Mucosa of descending colon (tissue), 3 donors: ENCODE data around the gene PIWIL1. TPM values are rescaled to one million over a fixed set of nuclear protein-coding genes. Genes with fewer than 3 reads are reported as not detected.

Experiments used
- ATAC-seq: fragments of 200-7000 bp; cut with Tn5 transposase; one replicate; pipeline ENCODE4 v1.9.1; 2020; ENCODE audit warnings: mild to moderate bottlenecking, moderate library complexity
- DNase-seq, 3 donors: peaks; one replicate each; pipeline ENCODE4 v3.0.0-alpha.2; 2020
- H3K36me3 ChIP-seq: fragments of 200-600 bp; one replicate; pipeline ENCODE4 v1.8.0; 2021; ENCODE audit warnings: low read depth, mild to moderate bottlenecking
- H3K4me1 ChIP-seq: fragments of 200-600 bp; one replicate; pipeline ENCODE4 v1.8.0; 2021; ENCODE audit warnings: low read depth, mild to moderate bottlenecking
- H3K4me3 ChIP-seq: fragments of 200-600 bp; one replicate; pipeline ENCODE4 v1.8.0; 2021; ENCODE audit warnings: mild to moderate bottlenecking
- H3K9me3 ChIP-seq: fragments of 200-600 bp; one replicate; pipeline ENCODE4 v1.8.0; 2021; ENCODE audit warnings: mild to moderate bottlenecking
- intact Hi-C, 2 donors: fragments of 100-400 bp; cut with DNase I in 1 of 2; cut with micrococcal nuclease in 1 of 2; formaldehyde crosslinking; loops; one replicate each; pipeline versions ENCODE4 v1.11.0 to v1.11.1; 2022; cut with DNase I, micrococcal nuclease
- total RNA-seq, 3 donors: library from RNA; stranded (reverse); fragmentation: NEBNext Ultra II Directional in 2 of 3; extraction: Animal tissue kit (Norgen Biotek cat#: 25700) in 2 of 3; gene quantifications; one replicate each; pipeline versions ENCODE4 v1.2.1 to v1.2.4, GENCODE V29; 2021 to 2023
- TF ChIP-seq, protein P1 (sequence below): fragments of 200-600 bp; IDR thresholded peaks from one replicate; pipeline ENCODE4 v1.8.0; 2022; ENCODE audit warnings: antibody characterized with exemption, mild to moderate bottlenecking
- donor health status: DM: no; HTN: no; CAD: no; lungs with moderate emphysema.
- donor health status: DM: no; HTN: no; CAD: no.
- donor health status: DM: no; HTN: yes; CAD: no.

Gene PIWIL1
- total RNA-seq, 3 donors from 2014 or later, result 0.23 TPM; not detected in 2

DNA sequence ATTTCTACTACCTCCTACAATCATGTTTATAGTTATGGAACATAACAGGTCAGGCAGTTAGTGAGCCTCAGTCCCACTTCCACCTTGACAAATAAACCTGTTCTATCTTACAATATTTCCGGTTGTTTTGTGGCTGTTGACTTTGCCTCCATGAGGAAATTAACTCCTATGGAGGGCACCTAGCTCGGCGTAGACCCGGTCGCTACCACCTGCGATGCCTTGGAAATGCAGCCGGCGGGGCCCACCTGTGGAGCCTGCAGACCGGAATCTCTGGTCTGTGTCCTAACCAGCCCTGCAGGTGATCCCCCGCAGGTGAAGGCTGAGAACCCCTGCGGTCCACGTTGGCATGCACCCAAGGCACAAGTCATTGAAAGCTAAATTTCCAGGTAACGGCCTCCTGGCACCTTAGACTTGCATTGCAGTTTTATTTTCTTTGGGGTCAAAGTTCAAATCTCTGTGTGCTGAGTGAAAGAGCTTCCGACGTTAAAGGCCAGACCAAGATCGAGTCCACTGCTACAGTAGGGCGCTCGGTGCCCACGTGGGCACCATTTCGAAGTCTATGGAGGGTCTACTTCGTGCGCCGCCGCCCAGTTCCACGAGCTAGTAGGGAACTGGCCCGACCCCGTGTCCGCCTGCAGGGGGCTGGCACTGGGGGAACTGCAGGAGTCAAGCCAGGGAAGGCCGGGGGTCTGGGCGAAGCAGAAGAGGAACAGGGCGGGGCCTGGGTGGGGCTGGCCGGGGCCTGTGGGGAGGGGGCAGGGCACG lies 782 bp upstream of the PIWIL1 start:
- Histone ChIP-seq H3K36me3 (no peaks in the 10 kb centered on the region), H3K9me3 (no peaks in the 10 kb centered on the region), H3K4me1 (peaks cover 3% of the 10 kb centered on the region), H3K4me3 (no peak overlapping the region)
- ATAC-seq (peak; percentile 62), DNase-seq (peak in 2 of 3 donors; percentile 29 to 43)
- intact Hi-C loops, result loop anchor here in 1 of 2 donors (5.0 kb wide), 1 partner anchor 295 kb away; no protein-coding TSS in a partner anchor
- TF ChIP-seq, protein P1, sequence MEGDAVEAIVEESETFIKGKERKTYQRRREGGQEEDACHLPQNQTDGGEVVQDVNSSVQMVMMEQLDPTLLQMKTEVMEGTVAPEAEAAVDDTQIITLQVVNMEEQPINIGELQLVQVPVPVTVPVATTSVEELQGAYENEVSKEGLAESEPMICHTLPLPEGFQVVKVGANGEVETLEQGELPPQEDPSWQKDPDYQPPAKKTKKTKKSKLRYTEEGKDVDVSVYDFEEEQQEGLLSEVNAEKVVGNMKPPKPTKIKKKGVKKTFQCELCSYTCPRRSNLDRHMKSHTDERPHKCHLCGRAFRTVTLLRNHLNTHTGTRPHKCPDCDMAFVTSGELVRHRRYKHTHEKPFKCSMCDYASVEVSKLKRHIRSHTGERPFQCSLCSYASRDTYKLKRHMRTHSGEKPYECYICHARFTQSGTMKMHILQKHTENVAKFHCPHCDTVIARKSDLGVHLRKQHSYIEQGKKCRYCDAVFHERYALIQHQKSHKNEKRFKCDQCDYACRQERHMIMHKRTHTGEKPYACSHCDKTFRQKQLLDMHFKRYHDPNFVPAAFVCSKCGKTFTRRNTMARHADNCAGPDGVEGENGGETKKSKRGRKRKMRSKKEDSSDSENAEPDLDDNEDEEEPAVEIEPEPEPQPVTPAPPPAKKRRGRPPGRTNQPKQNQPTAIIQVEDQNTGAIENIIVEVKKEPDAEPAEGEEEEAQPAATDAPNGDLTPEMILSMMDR, result no peak

DNA sequence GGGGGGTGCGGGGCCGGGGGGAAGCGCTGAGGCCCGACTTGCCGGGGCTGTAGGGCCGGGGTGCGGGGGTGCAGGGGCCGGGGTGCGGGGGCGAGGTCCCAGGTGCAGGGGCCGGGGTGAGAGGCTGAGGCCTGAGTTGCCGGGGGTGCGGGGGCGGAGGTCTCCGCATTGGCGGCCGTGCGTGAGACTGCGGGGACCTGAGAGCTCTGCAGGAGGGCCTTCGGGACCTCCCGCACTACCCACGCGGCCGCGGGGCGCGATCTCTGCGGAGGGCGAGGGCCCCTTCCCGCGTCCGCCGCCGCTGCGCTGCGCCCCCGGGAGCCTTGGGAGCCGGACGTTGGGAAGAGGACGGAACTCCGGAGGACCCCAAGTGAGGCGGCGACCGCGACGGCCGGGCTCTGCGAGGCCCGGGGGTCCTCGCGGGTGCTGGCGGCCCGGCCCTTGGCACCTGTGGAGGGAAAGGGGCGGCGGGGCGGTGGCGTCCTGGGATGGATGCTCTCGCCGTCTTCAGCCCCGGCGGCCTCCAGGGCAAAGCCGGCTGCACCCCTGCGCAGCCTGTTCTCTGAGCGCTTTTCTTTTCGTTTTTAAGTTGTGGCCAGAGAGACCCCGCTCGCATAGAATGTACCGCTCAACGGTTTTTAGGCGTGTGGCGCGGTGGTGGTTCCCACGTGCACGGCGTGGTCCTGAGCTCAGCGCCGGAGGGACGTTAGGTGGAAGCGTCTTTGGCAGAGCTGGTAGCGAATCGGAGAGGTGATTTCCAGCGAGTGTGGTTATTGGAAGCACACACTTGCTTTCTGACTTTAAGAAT lies 1.3 kb downstream of the PIWIL1 start:
- ATAC-seq (no peak), DNase-seq (no peak)
- no peaks in the 10 kb centered on the region for H3K9me3 ChIP-seq
- no peak overlapping the region for H3K4me3 ChIP-seq
- intact Hi-C loops, result loop anchor here in 1 of 2 donors (5.0 kb wide), 1 partner anchor 297 kb away; no protein-coding TSS in a partner anchor
- peaks cover 3% of the 10 kb centered on the region for H3K4me1 ChIP-seq
- H3K36me3 ChIP-seq, result no peaks in the 10 kb centered on the region
- TF ChIP-seq, protein P1, result no peak

DNA sequence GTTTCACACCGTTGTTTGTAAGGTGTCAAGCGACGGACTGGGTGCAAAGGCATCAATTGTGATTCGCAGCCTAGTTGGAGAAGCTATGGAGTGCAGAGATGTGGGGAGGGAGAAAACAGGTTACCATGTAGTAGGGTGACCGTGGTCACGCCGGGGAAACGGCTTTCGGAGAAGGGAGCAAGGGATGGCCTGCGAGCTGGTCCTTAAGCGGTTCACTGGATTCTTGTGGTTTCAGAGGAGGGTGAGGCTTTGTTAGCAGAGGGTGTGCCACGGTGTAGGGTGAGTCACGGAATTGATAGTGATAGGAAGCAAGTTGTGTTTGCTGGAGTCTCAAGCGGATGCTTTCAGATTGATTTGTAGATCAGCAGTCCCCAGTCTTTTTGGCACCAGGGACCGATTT lies 2.3 kb downstream of the PIWIL1 start:
- intact Hi-C loops, result loop anchor here in 1 of 2 donors (5.0 kb wide), 1 partner anchor 298 kb away; no protein-coding TSS in a partner anchor
- TF ChIP-seq, protein P1, result no peak
- Histone ChIP-seq H3K4me1 (peaks cover 3% of the 10 kb centered on the region), H3K9me3 (no peaks in the 10 kb centered on the region), H3K4me3 (no peak overlapping the region), H3K36me3 (no peaks in the 10 kb centered on the region)
- peak in 2 of 3 donors; percentile 26 to 38 for DNase-seq
- peak; percentile 91 for ATAC-seq

DNA sequence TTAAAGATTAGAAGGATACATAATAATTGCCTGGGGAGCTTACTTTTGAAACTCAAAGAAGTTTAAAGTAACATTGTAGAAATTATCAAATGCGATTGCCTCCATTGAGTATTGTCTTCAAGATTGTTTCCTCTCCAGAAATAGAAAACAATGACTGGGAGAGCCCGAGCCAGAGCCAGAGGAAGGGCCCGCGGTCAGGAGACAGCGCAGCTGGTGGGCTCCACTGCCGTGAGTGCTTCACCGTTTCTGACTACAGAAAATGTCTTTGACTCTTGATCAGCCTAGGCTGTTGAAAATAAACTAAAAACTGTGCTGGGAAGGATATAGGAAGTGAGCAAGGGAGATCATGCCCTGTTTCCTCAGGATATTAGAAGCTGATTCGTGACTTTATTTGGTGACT lies 4.8 kb downstream of the PIWIL1 start:
- H3K36me3 ChIP-seq, result no peaks in the 10 kb centered on the region
- intact Hi-C loops, result no loop called here
- H3K4me1 ChIP-seq, result peaks cover 3% of the 10 kb centered on the region
- TF ChIP-seq, protein P1, result no peak
- DNase-seq, result no peak
- no peaks in the 10 kb centered on the region for H3K9me3 ChIP-seq
- H3K4me3 ChIP-seq, result no peak overlapping the region
- no peak for ATAC-seq

DNA sequence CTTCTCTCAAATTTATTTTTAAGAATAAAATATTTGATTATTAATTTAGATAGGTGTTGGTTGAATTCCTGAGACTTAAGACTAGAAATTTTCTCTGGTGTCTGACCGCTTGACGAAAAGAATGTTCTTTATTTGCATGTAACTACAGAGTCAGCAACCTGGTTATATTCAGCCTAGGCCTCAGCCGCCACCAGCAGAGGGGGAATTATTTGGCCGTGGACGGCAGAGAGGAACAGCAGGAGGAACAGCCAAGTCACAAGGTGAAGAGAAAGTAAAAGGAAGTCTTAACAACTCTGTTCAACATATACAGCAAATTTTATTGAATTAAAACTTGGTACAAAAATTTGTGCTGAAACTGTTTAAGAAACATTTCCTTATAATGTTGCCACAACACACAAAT lies 5.2 kb downstream of the PIWIL1 start:
- DNase-seq (no peak), ATAC-seq (no peak)
- H3K36me3 ChIP-seq, result no peaks in the 10 kb centered on the region
- intact Hi-C loops, result no loop called here
- H3K4me3 ChIP-seq, result no peak overlapping the region
- H3K9me3 ChIP-seq, result no peaks in the 10 kb centered on the region
- H3K4me1 ChIP-seq, result peaks cover 3% of the 10 kb centered on the region
- TF ChIP-seq, protein P1, result no peak
